ENCODE measurements around the gene SORL1-AS1.

SORL1-AS1 gene

GRCh38 chr11:121494355-121495099 lies 41.8 kb upstream of the SORL1-AS1 start (continued):
- no peak for TF ChIP-seq SMC3 (IDR thresholded peaks at IDR 0.05; ENCODE audit: borderline replicate concordance, low read length)
- TF ChIP-seq ATF7 (IDR thresholded peaks at IDR 0.05; ENCODE audit: low read depth) = 0 out of 2 replicates have a peak, but pooled peaks have one; percentile 29
- 0 out of 2 replicates have a peak, but pooled peaks have one; percentile 15 for TF ChIP-seq POLR2AphosphoS5 (IDR thresholded peaks at IDR 0.05; ENCODE audit: low read length)
- peak; percentile 71 for TF ChIP-seq RUNX3 (IDR thresholded peaks at IDR 0.05; ENCODE audit: low read length)
- TF ChIP-seq NR2C2 (IDR thresholded peaks at IDR 0.05; ENCODE audit: borderline replicate concordance, control insufficient read depth, insufficient read length, low read depth) = no peak
- no peak for TF ChIP-seq STAT3 (IDR thresholded peaks at IDR 0.05; ENCODE audit: low read depth, low read length)

- TF ChIP-seq BCL11A (IDR thresholded peaks at IDR 0.05; ENCODE audit: low read depth, low read length) = no peak
- no peak for TF ChIP-seq SIX5 (IDR thresholded peaks at IDR 0.05; ENCODE audit: low read depth, low read length, severe bottlenecking)
- no peak for TF ChIP-seq SP1 (IDR thresholded peaks at IDR 0.05; ENCODE audit: low read depth, low read length)
- TF ChIP-seq SREBF1 (IDR thresholded peaks at IDR 0.05; ENCODE audit: low read length) = no peak
- TF ChIP-seq TAF1 (IDR thresholded peaks at IDR 0.05; ENCODE audit: borderline replicate concordance, low read depth, low read length) = no peak
- no peak for TF ChIP-seq BACH1 (IDR thresholded peaks at IDR 0.05; ENCODE audit: borderline replicate concordance)
- Histone ChIP-seq H3K9ac (ENCODE audit: control insufficient read depth, insufficient read depth, low read length) (no peak overlapping the region), H2AFZ (ENCODE audit: control insufficient read depth, low read depth, low read length) (no peak overlapping the region), H3K27ac (ENCODE audit: control insufficient read depth, insufficient read depth) (no peak overlapping the region), H3K36me3 (ENCODE audit: control insufficient read depth in 2 of 2, insufficient read depth in 2 of 2, low read length in 1 of 2) (peaks cover 26 to 36% of the 10 kb centered on the region in 2 experiments), H3K4me2 (ENCODE audit: control insufficient read depth, insufficient read depth) (no peak overlapping the region), H3K27me3 (replicated peaks in 1 of 2; ENCODE audit: control insufficient read depth in 2 of 2, insufficient read depth in 2 of 2, low read length in 1 of 2) (no peaks in the 10 kb centered on the region), H4K20me1 (ENCODE audit: control insufficient read depth, insufficient read depth) (no peaks in the 10 kb centered on the region), H3K9me3 (replicated peaks; ENCODE audit: control insufficient read depth, insufficient read depth, low read length) (no peaks in the 10 kb centered on the region), H3K4me3 (no peak overlapping the region), H3K4me1 (ENCODE audit: control insufficient read depth, insufficient read depth, low read length) (peaks cover 24% of the 10 kb centered on the region), H3K79me2 (ENCODE audit: control insufficient read depth, insufficient read depth, low read length) (peaks cover 16% of the 10 kb centered on the region)
- 94% methylated on average over 2 of the region's 2 CpGs for WGBS (ENCODE audit: insufficient coverage, insufficient replicate concordance, low lambda C conversion rate, missing lambda C conversion rate)
- DNase-seq (ENCODE audit: low read depth, low spot score) (no peak), FAIRE-seq (no peak), ATAC-seq (no peak)
- ChIA-PET RAD21 (ENCODE audit: unreplicated experiment) (no interaction called here), SMC1A (ENCODE audit: uncharacterized antibody, unreplicated experiment) (interaction anchor here (1.1 to 1.4 kb wide), 2 partner anchors 15 to 24 kb away, joined by 5 to 6 read pairs; no protein-coding TSS in a partner anchor), CTCF (interaction anchor here (0.7 kb wide), 1 partner anchor 21 kb away, joined by 3 read pairs; no protein-coding TSS in a partner anchor), POLR2A (interaction anchor here (1.7 kb wide), 1 partner anchor 21 kb away, joined by 4 read pairs; no protein-coding TSS in a partner anchor)
- intact Hi-C loops (cut with micrococcal nuclease; ENCODE audit: unreplicated experiment) (no loop called here), in situ Hi-C loops (cut with MboI) (no loop called here)
- no TSS peak for BruUV-seq (replicated peaks)
Observed at GRCh38 chr11:121489823-121490222, 37.1 kb upstream of the SORL1-AS1 start.
